Limb (tissue), 2 donors: ENCODE measurements around the gene WNT5B.

ENCODE experiments used
- DNase-seq, 2 donors: peaks; one replicate each; pipeline ENCODE4 v3.0.0-alpha.2; 2016; ENCODE audit errors: extremely low spot score in 2 of 2

WNT5B gene

DNA sequence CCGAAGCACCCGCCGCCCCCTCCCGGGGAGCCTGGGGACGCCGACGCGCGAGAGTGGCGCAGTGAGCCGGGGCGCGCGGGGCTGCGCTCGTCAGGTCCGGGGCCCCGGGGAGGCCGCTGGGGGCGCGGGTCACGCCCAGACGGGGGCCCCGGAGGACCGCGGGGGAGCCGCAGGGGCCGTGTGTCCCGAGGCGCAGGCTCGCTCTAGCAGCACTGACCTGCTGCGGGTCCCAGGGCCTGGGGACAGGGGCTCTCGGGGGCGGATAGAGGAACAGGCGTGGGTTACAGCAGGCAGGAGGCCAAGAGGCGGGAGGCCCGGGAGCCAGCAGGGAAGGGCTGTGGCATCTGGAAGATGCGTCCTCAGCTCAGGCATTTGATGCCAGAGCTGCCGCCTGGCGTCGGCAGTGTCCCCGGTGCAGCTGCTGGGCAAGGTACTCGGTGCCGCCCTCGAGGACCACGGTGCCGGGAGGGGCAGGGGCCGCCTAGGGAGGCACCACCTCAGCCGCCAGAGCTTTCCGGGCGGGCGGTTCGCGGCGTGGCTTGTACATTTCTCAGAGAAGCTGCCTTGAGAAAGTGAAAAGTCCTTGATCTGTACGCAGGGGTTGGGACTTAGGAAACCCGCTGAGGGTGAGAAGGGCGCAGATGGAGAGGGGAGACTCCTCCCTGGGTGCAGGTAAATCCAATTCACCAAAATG, 1.2 kb downstream of the WNT5B start:
- DNase-seq = peak in 1 of 2 donors; percentile 74

DNA sequence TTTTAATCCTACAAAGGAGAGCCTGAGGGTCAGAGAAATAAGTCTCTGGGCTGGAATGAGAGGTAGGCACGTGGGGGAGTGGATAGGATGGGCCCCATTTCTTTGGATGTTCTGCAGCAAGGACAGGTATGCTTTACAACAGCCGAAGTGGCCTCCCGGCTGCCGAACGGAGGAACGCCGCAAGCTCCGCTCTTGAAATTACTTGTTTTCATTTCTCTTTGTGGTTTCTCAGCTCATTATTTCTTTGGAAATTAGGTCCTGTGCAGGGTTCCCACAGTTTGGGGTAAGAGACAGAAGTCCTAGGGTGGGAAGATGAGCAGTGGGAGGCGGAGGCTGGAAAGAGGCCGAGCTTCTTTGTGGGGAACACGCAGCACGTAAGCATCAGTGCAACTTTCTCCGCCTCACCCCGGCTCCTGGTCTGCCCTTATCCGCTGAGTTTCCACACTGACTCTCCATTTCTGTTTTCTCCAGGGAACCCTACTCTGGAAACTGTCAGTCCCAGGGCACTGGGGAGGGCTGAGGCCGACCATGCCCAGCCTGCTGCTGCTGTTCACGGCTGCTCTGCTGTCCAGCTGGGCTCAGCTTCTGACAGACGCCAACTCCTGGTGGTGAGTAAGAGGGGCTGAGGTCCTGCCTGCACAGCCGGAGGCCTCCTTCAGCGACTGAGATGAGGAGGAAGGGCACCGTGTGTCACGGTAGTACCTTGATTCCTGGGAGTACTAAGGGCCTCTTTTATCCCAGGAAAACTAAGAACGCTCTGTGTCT, 2.0 kb downstream of the WNT5B start:
- DNase-seq = peak in 1 of 2 donors; percentile 44

DNA sequence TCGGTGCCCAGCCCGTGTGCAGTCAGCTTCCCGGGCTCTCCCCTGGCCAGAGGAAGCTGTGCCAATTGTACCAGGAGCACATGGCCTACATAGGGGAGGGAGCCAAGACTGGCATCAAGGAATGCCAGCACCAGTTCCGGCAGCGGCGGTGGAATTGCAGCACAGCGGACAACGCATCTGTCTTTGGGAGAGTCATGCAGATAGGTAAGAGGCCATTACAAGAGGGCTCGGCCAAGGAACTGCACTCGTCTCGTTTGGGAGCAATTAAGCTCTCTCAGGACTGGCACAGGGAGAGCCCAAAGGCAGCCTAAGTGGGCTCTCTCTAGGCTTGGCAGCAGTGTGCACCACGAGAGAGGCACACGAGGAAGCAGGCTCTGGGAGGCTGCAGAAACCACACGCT, 3.7 kb downstream of the WNT5B start:
- DNase-seq = no peak

DNA sequence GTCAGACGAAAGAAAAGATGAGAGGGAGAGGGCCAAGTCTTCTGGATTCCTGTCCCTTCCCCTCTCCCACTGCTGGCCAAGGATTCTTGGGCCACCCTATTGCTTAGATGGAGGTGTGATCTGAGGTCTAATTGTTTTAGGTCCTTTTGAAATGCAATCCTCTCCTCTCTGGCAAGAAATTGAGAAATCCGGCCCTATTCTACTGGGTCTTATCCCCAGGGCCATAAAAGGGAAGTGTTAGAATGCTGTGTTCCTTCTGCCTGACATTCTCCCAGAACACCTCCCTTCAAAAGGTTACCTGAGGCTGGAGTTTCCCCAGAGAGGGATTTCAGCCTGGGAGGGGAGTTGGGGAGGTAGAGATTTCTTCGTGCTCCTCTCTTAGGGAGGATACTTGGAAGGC, 4.4 kb downstream of the WNT5B start:
- no peak for DNase-seq

DNA sequence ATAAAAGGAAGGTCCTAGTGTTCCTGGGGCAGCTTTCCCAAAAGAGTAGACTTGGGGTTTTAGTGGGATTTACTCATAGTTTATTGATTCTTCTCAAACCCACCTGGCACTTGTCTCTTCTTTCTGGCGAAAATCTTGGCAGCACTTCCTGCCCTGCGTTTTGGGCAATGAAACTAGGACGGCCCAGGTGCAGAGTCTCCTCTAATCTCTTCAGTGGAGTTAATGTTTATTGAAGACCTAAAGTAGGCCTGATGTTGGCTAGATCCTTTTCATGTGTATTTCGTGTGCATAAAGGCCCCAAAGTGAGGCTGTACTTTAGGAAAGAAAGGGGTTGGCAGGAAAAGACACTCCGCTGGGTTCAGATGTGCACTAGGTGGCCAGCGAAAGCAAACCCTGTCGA, 5.1 kb downstream of the WNT5B start:
- no peak for DNase-seq

DNA sequence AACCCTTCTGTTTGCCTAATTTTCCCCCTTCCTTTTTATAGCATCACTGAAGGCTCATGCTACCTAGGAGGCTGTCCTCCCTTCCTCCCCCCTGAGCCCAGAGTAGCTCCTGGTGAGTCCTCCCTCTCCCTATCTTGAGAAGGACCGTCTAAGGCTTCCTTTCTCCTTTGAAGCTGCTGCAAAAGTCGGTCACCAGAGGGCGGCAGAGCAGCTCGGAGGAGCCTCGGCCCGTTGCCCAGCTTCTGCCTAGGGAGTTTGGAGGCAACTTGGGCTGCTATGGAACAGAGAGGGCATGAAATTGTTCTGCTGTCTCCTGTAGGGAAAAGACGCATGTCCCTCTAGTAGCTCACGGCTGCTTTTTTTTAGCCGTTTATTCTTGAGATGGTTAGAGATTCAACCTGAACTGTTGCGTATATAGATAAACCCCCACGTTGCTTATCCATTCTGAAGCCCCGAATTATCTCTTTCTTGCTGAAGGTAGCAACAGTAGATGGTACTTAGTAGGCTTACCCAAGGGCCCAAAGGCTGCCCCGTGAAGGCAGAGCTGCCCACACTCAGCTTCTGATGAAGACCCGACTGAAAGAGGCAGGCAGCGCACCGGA, 5.7 kb downstream of the WNT5B start:
- peak; percentile 85 to 86 for DNase-seq

DNA sequence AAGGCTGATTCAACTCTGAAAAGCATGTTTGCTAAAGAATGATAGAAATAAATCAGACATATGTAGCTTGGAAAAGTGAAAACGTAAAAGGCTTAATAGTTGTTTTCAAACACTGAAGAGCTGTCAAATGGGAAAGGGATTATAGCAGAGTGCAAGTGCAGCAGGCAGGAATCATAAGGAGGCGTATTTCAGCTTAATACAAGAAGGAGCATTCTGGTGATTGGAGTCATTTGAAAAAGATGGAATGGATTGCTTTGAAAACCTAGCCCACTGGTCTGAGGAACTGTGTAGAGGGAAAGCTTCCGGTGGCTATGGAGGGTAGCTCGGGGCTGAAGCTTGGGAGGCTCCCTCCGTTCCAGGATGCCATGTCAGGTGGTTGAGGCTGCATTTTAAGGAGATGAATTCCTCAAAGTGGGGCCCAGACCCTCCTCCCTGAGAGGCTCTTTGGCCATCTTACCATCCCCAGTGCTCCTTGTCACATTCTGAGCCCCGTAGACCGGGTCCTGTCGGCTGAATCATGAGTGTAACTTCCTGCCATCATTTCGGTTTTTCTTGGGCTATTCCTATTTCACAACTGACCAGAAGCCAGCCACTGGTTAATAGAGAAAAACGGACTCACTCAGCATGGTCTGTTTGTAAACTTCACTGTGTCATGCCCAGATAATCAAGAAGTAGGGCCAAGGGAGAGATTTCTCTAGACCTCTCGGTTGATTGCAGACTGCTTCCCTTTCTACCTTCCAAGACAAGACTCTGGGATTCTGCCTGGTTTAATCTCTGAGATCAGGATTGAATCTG, 6.5 kb downstream of the WNT5B start:
- no peak for DNase-seq

DNA sequence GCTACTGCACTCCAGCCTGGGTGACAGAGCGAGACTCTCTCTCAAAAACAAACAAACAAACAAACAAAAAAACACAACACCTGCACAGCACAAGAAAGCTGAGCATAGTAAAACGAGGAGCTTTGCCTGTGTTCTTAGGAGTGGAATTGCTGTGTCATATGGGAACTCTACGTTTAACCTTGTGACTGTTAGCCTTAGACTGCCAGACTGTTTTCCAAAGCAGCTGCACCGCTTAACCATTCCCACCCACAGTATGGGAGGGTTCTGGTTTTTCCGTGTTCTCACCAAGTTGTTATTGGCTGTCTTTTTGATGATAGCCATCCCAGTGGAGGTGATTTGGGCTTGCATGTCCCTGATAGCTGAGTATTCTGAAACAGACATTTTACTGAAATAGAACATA, 9.2 kb downstream of the WNT5B start:
- no peak for DNase-seq

DNA sequence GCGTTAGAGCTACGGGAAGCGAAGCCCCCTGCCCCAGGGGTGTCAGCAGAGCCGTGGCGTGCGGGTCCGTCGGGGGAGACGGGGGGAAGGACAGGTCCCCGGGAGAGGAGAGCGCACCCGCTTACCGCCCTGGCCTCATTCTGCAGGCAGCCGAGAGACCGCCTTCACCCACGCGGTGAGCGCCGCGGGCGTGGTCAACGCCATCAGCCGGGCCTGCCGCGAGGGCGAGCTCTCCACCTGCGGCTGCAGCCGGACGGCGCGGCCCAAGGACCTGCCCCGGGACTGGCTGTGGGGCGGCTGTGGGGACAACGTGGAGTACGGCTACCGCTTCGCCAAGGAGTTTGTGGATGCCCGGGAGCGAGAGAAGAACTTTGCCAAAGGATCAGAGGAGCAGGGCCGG, 10.5 kb downstream of the WNT5B start:
- DNase-seq = no peak

DNA sequence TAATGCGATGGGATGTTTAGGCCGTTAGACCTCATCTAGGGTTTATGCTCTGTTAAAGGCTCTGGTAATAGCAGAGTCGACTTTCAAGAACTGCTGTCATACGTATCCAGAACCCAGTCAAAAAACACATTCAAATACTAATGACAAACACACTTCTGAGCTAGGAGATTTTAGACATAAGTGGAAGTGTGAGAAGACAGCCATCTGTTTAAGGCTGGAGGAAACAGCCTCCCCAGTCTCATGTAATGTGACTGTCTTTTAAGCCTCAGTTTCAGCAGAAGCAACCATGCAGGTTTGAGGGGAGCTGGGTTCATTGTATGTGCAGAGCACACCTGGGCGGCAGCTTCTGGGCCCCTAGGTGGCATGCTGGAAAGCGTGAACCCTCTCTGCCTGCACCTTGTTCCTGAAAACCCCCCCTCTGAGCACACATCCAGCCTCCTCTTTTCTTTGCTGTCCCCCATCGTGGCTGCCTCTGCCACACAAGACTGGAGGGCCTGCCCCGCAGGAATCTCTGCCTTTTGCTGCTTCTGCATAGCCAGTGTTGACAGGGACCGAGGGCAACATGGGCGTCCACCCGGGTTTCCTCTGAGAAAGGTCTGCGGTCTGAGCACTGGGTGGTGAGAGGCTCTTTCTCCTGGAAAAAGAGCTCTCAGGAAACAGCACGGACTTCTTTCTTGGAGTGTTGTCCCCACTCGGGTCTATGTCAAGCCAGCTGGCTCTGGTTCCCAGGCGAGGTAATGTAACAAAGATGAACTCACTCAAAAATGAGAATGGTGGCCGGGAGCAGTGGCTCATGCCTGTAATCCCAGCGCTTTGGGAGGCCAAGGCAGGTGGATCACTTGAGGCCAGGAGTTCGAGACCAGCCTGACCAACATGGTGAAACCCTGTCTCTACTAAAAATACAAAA, 11.6 kb downstream of the WNT5B start:
- no peak for DNase-seq

DNA sequence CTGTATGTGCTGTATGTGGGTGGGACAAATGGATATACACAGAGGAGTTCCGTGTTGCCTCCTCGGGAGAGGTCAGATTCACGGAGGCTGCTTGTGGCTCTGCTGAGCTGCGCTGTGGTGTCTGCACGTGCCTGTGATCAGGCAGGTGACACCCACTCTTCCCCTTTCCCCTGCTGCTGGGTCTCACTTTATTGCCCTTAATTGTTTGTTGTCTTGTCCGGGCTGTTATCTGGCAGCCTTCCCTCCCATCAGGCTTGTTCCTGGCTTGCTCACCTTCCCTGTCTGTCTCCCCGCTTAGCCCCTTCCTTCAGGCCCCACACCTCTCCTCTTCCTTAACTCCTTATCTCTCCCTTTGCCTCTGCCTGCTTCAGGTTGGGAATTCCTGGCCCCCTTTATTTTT, 13.5 kb downstream of the WNT5B start:
- DNase-seq = no peak

DNA sequence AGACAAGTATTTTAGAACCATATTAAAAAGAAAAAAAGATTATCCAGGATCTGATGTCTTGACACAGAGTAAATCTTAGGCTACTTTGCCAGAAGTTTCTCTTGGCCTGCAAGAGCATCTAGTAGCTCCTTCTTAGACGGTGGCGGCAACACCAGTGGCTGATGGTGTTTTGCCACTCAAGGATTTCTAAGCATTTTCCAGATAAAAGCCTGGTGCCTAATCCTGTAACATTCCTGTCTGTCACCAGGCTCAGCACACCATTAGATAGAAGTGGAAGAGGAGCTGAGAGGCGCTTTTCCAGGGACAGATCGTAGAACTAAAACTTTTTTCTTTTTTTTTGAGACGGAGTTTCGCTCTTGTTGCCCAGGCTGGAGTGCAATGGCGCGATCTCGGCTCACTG, 14.0 kb downstream of the WNT5B start:
- DNase-seq = no peak

DNA sequence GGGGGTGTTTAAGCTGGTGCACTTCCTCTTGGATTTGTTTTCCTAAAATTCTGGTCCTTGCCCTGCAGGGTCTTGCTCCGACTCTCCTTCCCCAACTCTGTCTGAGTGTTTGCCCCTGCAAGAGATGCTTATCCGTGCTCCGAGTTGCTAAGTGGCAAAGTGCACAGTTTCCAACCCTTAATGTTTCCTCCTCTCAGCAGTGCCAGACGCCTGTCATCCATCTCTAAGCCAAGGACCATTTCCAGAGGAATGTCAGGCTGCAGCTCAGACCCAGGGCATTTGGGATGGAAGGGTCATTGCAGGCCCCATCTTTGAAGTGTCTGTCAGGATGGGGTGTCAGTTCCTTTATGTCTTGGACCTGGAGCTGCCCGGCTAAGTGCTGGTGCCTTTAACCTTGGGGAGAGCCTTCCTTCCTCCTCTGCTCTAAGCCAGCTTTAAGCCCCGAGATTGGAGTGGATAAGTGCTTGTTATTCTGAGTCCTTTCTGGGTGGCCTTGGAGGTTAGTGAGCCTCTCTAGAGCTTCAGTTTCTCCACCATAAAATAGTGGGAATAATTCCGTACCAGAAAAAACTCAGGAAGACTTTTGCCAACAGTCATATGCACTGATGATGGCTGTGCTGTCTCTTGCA, 15.0 kb downstream of the WNT5B start:
- no peak for DNase-seq

DNA sequence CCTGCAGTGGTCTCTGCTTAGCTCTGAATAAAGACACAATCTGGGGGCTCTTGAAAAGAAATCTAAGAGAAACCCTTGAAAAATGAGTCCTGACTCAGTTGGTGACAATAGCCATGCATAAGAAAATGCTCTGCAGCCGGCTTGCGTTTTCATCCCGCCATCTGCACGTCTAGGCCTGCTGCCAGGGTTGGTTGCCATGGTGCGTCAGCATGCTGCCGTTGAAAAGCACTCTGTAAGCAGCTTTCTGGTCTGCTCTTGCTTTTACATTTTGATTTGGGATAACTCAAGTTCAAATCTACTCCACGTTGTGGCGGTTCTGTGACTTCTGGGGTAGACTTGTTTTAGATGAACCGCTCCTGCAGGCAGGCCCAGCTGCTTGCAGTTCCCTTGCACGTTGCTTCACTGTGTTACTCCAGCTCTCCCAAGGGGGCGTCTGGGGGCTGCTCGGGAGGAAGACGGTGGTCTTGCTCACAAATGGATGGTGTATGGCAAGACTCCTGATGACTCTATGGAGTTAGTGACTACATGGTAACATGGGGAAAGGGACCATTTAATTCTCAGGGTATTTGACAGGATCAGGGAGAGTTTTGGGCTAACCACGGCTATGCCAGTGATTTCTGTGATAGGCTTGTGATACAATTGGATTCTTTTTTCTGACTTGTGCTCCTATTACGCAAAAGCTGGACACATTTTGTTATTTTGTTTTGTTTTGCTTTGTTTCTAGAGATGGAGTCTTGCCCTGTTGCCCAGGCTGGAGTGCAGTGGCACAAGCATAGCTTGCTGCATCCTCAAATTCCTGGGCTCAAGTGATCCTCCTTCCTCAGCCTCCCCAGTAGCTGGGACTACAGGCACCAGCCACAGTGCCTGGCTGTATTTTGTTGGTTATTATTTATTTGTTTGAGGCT, 15.8 kb downstream of the WNT5B start:
- DNase-seq = peak; percentile 87 to 90

DNA sequence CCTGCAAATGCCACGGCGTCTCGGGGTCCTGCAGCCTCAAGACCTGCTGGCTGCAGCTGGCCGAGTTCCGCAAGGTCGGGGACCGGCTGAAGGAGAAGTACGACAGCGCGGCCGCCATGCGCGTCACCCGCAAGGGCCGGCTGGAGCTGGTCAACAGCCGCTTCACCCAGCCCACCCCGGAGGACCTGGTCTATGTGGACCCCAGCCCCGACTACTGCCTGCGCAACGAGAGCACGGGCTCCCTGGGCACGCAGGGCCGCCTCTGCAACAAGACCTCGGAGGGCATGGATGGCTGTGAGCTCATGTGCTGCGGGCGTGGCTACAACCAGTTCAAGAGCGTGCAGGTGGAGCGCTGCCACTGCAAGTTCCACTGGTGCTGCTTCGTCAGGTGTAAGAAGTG, 16.8 kb downstream of the WNT5B start:
- no peak for DNase-seq

DNA sequence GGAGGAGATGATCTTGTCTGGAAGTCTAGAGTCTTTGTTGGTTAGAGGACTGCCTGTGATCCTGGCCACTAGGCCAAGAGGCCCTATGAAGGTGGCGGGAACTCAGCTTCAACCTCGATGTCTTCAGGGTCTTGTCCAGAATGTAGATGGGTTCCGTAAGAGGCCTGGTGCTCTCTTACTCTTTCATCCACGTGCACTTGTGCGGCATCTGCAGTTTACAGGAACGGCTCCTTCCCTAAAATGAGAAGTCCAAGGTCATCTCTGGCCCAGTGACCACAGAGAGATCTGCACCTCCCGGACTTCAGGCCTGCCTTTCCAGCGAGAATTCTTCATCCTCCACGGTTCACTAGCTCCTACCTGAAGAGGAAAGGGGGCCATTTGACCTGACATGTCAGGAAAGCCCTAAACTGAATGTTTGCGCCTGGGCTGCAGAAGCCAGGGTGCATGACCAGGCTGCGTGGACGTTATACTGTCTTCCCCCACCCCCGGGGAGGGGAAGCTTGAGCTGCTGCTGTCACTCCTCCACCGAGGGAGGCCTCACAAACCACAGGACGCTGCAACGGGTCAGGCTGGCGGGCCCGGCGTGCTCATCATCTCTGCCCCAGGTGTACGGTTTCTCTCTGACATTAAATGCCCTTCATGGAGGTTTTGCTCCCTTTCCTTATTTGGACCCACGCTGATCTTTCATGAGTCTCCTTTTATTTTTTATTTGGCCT, 17.7 kb downstream of the WNT5B start:
- DNase-seq = no peak

DNA sequence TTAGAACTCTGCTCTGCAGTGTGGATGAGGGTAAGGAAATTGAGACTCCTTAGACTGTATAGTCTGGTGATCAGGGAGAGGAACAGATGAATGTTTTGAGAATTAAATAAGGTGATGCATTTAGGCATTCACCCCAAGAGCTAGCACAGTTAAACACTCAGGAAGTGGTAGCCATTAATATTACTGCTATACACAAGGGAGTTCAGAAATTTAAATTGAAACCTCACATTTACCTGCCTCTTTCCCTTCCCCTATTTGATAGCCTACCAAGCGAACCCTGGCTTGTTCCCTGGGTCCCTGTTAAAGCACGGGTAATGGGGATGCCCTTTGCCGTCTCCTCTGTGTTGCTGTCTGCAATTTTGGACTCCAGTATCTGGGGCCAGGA, 18.2 kb downstream of the WNT5B start:
- no peak for DNase-seq

DNA sequence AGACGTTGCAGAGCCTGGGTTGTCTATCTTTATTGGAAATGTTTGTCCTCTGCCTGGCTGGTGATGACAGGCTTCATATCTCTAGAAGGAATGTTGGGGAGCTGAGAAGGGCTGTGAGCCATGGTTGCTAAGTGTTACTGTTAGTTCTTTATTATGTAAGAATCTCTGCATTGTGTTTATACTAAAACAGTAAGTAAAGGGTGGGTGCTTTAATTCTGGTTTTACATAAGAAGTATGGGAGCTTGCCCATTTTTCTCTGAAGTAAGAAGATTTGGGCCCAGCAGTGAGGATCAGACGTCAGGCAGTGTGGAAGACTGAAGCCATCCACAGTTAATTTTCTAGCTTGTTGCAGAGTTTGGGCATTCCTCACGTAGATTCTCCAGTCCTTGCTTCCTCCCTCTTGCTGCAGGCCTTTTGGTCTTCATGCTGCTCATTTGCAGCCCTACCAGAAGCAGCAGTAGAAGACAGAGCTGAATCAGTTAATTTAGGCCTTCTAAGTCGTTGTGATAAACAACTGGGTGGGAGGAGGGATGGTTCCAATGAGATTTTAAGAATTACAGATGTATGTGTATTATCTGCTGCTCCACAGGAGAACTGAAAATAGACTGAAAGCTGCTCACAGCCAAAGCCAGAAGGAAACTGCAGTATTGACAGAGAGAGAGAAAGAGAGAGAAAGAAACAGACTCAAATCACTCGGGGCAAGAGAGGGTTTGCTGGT, 21.4 kb downstream of the WNT5B start:
- no peak for DNase-seq
